ENCODE data around the gene LRRC8D.
"Not testable (repeated sequence)": the region's sequence is repeated elsewhere in the genome, so short reads cannot be mapped to it uniquely, and the experiment has no call there.

LRRC8D gene

GRCh38 chr1:89913353-89914095 is 92.7 kb downstream of the LRRC8D start:
- DNase-seq (ENCODE audit: low spot score), result no peak

DNA sequence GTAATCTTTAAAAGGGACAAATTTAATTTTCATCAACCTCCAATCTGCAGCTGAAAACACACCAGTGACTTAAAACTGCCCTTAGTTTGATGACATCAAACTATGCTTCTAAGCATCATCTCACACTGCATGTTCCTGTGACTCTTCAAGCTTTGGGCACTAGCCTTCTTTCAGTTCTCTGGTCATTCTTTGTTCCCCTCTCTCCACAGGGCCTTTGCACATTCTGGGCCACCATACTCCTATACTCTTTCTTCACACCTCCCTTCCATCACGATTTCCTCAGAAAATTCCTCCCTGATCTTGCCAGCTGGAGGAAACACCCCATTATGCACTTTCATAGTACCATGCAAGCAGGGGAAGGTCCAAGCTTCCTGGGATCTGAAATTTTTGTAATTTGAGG is 96.5 kb downstream of the LRRC8D start:
- DNase-seq (ENCODE audit: low spot score), result no peak

GRCh38 chr1:89918127-89918793 is 97.4 kb downstream of the LRRC8D start:
- no peak for DNase-seq (ENCODE audit: low spot score)

GRCh38 chr1:89918794-89919155 is 97.9 kb downstream of the LRRC8D start:
- no peak for DNase-seq (ENCODE audit: low spot score)

DNA sequence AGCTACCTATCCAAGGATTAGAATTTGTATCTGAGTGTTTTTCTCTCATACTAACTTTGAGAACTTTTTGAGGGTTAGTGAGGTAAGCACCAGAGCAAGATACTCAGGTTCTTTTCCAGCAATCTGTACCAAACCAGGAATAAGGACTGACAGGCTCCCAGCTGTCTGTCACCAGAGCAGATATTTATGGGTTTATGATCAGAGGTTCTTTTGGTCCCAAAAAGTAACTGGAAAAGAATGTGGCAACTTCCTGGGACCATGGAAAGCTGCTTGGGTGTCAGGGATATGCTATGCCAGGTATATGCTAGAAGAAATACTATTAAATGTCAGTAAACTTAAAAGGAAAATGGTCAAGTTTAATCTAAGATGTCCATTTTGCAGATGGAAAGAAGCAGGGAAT is 98.3 kb downstream of the LRRC8D start:
- DNase-seq (ENCODE audit: low spot score), result no peak

DNA sequence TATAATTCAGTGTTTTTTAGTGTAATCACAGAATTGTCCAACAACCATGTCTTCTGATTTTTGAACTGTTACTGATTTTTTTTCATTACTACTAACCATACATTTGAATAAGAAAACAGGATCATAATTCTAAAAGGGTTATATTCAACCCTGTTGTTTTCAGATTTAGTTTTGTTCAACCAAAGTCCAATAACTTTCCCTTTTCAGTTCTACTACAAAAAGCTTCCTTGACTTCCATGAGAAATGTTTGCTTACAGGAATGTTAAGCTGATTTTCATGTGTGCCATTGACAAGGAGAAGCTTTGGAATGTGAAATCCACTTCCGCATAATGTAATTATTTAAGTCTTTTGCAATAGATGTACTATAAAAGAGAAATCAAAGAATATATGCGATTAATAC is 102.1 kb downstream of the LRRC8D start:
- DNase-seq (ENCODE audit: low spot score), result no peak

DNA sequence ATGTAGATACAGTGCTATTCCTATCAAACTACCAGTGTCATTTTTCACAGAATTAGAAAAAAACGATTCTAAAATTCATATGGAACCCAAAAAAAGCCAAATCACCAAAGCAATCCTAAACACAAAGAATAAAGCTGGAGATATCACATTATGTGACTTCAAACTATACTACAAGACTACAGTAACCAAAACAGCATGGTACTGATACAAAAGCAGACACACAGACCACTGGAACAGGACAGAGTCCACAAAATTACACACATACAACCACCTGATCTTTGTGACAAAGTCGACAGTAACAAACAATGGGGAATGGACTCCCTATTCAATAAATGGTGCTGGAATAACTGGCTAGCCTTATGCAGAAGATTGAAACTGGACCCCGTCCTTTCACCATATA is 102.7 kb downstream of the LRRC8D start:
- no peak for DNase-seq (ENCODE audit: low spot score)

GRCh38 chr1:89924075-89924474 is 103.2 kb downstream of the LRRC8D start:
- not testable (repeated sequence) for DNase-seq (ENCODE audit: low spot score)

GRCh38 chr1:89927049-89927448 is 106.2 kb downstream of the LRRC8D start:
- no peak for DNase-seq (ENCODE audit: low spot score)

DNA sequence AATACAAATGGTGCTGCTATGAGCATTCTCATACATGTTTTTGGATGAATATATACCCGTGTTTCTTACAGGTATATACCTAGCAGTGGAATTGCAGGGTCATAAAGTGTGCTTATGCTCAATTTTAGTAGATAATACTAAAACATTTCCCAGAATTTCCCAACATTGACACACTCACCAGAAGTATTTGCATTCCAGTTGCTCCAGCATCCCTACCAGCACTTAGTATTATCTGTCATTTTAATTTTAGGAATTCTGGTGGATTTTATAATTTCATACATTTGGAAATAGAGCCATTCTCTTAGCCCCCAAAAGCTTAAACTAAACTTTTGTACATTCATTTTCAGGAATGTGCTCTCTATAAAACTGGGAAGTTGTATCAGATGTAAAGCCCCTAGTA is 106.6 kb downstream of the LRRC8D start:
- no peak for DNase-seq (ENCODE audit: low spot score)

DNA sequence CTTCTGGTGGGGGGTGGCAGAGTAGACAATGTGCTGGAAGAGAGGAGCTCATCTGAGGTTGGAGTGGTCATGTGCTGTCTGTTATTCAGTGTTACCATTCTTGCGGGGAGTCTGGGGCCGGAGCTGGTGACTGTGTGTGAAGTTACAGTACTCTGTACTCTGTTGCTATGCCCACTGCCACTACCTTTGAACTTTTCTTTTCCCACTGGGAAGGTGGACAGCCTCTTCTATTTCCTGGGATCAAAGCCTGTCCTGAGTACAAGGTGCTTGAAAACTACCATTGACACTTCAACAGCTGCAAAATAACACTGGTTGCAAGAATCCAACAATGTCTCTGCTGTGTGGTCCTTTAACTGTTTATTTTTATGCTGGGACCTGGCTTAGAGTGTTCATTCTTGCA is 107.7 kb downstream of the LRRC8D start:
- DNase-seq (ENCODE audit: low spot score), result no peak

- no peak for DNase-seq (ENCODE audit: low spot score)
These were observed 108.7 kb downstream of the LRRC8D start for GRCh38 chr1:89929467-89930063.

- DNase-seq (ENCODE audit: low spot score), result no peak
These were observed 109.7 kb downstream of the LRRC8D start for GRCh38 chr1:89930579-89930978.

DNA sequence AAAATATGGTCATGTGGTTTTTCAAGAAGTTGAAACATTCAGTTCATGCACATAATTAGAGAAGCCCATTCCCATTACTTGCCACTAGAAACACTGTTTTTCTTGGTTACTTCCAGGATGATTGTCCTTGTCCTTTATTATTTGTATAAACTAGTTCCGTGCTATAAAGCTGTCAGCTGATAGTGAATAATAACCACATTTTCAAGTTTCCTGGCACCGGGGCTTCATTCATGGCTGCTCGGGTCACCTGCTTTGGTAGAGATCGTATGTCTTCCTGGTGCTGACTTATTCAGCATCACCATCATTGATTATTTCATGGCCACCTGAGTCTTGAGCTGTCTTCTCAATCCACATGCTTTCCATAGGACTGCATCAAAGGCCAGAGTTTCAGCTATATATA is 111.1 kb downstream of the LRRC8D start:
- DNase-seq (ENCODE audit: low spot score), result no peak

DNA sequence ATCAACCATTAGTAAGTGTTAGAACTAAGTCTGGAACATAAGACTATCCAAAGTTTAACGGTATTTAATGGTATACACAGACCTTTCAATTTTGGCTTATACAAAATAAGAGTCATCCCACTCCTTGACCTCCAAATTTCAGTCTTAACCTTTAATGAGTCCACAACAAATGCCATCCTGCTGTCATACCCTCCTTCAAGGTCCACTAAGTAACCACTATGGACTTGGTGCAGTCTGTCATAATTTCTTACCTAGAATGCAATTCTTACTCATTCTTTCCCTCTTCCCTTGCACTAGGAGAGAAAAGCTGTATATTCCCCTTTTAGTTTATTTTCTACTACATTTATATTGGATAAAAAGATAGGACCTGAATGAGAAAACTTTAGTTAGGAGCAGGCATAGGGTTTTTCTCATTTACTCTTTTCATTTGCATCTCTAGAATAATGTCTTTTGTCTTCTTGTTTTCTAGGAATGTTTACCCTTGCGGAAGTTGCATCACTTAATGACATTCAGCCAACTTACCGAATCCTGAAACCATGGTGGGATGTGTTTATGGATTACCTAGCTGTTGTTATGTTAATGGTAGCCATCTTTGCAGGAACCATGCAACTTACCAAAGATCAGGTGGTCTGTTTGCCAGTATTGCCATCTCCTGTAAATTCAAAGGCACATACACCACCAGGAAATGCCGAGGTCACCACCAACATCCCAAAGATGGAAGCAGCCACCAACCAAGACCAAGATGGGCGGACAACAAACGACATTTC is 111.9 kb downstream of the LRRC8D start:
- DNase-seq (ENCODE audit: low spot score), result no peak

- no peak for DNase-seq (ENCODE audit: low spot score)
These were observed 113.6 kb downstream of the LRRC8D start for GRCh38 chr1:89934461-89934860.

DNA sequence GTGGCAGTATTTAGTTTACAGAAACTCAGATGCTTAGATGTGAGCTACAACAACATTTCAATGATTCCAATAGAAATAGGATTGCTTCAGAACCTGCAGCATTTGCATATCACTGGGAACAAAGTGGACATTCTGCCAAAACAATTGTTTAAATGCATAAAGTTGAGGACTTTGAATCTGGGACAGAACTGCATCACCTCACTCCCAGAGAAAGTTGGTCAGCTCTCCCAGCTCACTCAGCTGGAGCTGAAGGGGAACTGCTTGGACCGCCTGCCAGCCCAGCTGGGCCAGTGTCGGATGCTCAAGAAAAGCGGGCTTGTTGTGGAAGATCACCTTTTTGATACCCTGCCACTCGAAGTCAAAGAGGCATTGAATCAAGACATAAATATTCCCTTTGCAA is 114.4 kb downstream of the LRRC8D start:
- no peak for DNase-seq (ENCODE audit: low spot score)

- DNase-seq (ENCODE audit: low spot score), result no peak
These were observed 115.9 kb downstream of the LRRC8D start for GRCh38 chr1:89936694-89937093.

- no peak for DNase-seq (ENCODE audit: low spot score)
These were observed 117.6 kb downstream of the LRRC8D start for GRCh38 chr1:89938171-89939055.

DNA sequence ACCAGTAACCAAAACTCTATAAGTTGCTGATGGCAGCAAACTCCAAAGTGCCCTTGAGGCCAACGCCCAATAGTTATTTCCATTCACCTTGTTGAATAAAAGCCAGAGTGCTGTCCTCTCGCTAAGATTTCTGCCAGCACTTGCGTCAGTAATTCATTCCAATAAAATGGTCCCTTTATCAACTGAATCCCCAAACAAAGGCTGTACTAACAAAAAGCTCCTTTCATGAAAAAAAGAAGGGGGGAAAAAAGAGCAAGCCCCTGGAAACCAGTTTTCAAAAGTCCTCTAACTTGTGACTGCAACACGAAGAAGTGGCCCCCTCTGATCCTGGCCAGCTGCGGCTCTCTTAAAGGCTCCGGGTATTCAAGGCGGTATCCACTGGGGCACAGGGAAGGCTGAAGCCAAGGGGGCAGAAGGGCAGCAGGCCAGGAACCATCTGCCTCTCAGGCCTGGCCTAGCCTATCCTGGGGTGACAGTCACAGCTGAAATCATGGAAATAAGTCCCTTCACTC is 118.3 kb downstream of the LRRC8D start:
- no peak for DNase-seq (ENCODE audit: low spot score)

GRCh38 chr1:89939693-89940438 is 119.0 kb downstream of the LRRC8D start:
- DNase-seq (ENCODE audit: low spot score), result no peak
